ENCODE measurements around the gene MED27.

The MED27 gene

DNA sequence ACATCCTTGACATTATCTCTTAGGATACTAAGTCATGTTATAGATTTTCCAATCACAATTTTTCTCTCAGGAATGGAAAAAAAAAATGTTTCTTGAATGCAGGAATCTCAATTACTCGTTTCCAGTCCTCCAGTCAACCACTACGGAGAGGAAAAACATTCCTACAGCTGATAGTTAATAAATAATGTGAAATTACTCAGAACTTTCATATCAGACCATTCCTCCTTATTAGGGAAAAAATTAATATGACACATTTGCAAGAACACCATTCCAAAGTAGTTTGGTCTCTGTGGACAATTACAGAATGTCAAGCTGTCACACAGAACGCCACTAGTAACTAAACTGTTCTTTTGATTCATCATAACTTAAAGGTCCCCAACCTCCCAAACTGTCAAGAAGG, 31.5 kb downstream of the MED27 start:
- no peak overlapping the region for H3K9ac ChIP-seq
- H4K20me1 ChIP-seq, result peaks cover 71% of the 10 kb centered on the region
- no peaks in the 10 kb centered on the region for H3K36me3 ChIP-seq
- H3K27ac ChIP-seq, result no peak overlapping the region
- no peaks in the 10 kb centered on the region for H3K27me3 ChIP-seq
- peak overlapping the region; percentile 69 for H3K4me2 ChIP-seq
- no peak overlapping the region for H3K4me3 ChIP-seq
- H3K4me1 ChIP-seq, result peaks cover 75% of the 10 kb centered on the region
- no peak for TF ChIP-seq Cebpa-rat (IDR thresholded peaks at IDR 0.05)
- H3K9me3 ChIP-seq, result no peaks in the 10 kb centered on the region

DNA sequence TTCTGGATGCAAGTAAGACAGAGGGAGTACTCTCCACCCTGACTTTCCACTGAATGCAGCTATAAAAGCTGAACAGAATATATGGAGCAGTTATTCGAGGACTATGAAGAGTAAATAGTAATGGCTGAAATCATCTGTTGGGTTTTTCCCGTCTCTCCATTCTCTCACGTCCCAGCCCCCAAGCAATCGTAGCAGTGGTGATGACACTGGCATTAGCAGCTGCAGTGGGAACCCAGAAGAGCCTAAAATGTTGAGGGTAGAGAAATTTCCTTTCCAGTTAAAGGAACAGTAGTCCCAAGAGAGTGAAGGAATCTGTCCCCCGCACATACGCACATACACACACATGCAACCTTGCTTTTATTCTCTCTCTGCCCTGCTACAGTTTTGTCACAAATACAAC, 33.2 kb downstream of the MED27 start:
- Histone ChIP-seq H3K27ac (no peak overlapping the region), H3K4me2 (peak overlapping the region; percentile 65), H3K36me3 (peaks cover 7% of the 10 kb centered on the region), H4K20me1 (peaks cover 64% of the 10 kb centered on the region), H3K4me3 (no peak overlapping the region), H3K9me3 (no peaks in the 10 kb centered on the region), H3K4me1 (peaks cover 91% of the 10 kb centered on the region), H3K27me3 (no peaks in the 10 kb centered on the region), H3K9ac (peak overlapping the region; percentile 27; the same call in 1 of the 2 replicates)
- TF ChIP-seq Cebpa-rat (IDR thresholded peaks at IDR 0.05), result no peak

DNA sequence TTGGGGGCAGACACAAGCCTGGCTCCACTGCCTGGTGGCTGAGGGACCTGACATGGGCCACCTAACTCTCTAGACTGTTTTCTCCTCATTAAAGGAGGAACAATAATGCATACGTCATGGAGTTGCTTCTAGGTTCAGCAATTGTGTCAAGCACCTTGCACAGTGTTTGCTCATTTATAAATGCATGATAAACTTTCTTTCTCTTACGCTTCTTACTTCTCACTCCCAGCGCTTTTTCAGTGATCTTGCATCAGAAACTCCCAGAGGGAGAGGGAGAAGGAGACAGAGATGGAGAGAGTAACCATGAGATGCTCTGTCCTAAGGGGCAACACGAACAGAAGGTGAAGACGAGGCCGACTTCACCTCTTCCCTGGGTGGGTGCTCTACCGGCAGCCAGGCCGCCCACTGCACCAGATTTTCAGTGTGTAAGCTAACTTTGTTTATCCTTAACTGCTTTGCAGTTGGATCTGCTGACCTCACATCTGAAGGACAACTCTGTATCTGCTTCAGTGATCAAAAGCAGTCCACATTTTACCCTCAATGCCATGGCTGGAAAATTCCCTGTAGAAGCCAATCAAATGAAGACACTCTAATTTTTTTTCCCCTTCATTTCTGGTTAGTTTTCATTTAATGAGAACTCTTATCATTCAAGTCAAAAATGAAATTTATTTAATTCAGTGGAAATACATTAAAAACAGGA, 35.3 kb downstream of the MED27 start:
- H3K4me1 ChIP-seq, result peaks cover 99% of the 10 kb centered on the region
- H3K27ac ChIP-seq, result no peak overlapping the region
- H3K4me2 ChIP-seq, result peak overlapping the region; percentile 42
- no peak for TF ChIP-seq Cebpa-rat (IDR thresholded peaks at IDR 0.05)
- H3K9me3 ChIP-seq, result no peaks in the 10 kb centered on the region
- peaks cover 63% of the 10 kb centered on the region for H4K20me1 ChIP-seq
- H3K9ac ChIP-seq, result peak overlapping the region; percentile 30; the same call in 1 of the 2 replicates
- peaks cover 9% of the 10 kb centered on the region for H3K36me3 ChIP-seq
- no peak overlapping the region for H3K4me3 ChIP-seq
- no peaks in the 10 kb centered on the region for H3K27me3 ChIP-seq

- Histone ChIP-seq H3K4me1 (peaks cover 98% of the 10 kb centered on the region), H3K27ac (no peak overlapping the region), H3K4me3 (no peak overlapping the region), H3K27me3 (no peaks in the 10 kb centered on the region), H3K9me3 (no peaks in the 10 kb centered on the region), H3K4me2 (0 out of 2 replicates have a peak overlapping the region, but pooled peaks have one; percentile 42), H3K36me3 (peaks cover 9% of the 10 kb centered on the region), H3K9ac (no peak overlapping the region), H4K20me1 (peaks cover 59% of the 10 kb centered on the region)
- no peak for TF ChIP-seq Cebpa-rat (IDR thresholded peaks at IDR 0.05)
Measured at GRCh38 chr9:132043708-132044107, 36.0 kb downstream of the MED27 start.

- H3K27me3 ChIP-seq, result no peaks in the 10 kb centered on the region
- H3K4me2 ChIP-seq, result 0 out of 2 replicates have a peak overlapping the region, but pooled peaks have one; percentile 5
- H3K9me3 ChIP-seq, result no peaks in the 10 kb centered on the region
- H3K4me3 ChIP-seq, result no peak overlapping the region
- TF ChIP-seq Cebpa-rat (IDR thresholded peaks at IDR 0.05), result no peak
- peaks cover 9% of the 10 kb centered on the region for H3K36me3 ChIP-seq
- peaks cover 84% of the 10 kb centered on the region for H3K4me1 ChIP-seq
- no peak overlapping the region for H3K27ac ChIP-seq
- H3K9ac ChIP-seq, result no peak overlapping the region
- H4K20me1 ChIP-seq, result peaks cover 57% of the 10 kb centered on the region
Measured at GRCh38 chr9:132042324-132042723, 37.3 kb downstream of the MED27 start.

DNA sequence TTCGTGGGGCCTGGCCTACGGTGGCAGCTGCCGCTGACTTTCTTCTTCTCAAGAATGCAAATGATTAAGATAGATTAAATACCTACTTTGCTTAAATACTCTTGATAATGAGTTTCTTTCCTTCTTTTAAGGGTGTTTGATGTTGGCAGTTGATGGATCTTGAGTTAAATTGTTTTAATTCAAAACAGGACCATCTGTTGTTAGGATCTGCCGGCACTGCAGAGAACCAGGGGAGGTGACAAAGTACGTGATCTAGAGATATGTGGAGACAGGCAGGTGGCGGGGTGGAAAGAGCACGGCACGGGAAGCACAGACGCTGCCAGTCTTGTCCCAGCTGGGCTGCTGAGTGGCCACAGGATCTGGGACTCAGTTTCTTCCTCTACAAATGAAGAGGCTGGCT, 37.9 kb downstream of the MED27 start:
- Histone ChIP-seq H3K9me3 (no peaks in the 10 kb centered on the region), H3K36me3 (peaks cover 9% of the 10 kb centered on the region), H3K9ac (no peak overlapping the region), H3K27ac (no peak overlapping the region), H3K4me1 (peaks cover 79% of the 10 kb centered on the region), H4K20me1 (peaks cover 57% of the 10 kb centered on the region), H3K27me3 (no peaks in the 10 kb centered on the region), H3K4me3 (no peak overlapping the region), H3K4me2 (no peak overlapping the region)
- no peak for TF ChIP-seq Cebpa-rat (IDR thresholded peaks at IDR 0.05)

GRCh38 chr9:132040808-132041207, 38.9 kb downstream of the MED27 start:
- H3K4me1 ChIP-seq, result peaks cover 69% of the 10 kb centered on the region
- no peak overlapping the region for H3K27ac ChIP-seq
- H3K9me3 ChIP-seq, result no peaks in the 10 kb centered on the region
- peaks cover 9% of the 10 kb centered on the region for H3K36me3 ChIP-seq
- no peak overlapping the region for H3K4me3 ChIP-seq
- H3K27me3 ChIP-seq, result no peaks in the 10 kb centered on the region
- peaks cover 61% of the 10 kb centered on the region for H4K20me1 ChIP-seq
- no peak for TF ChIP-seq Cebpa-rat (IDR thresholded peaks at IDR 0.05)
- H3K4me2 ChIP-seq, result 0 out of 2 replicates have a peak overlapping the region, but pooled peaks have one; percentile 31
- no peak overlapping the region for H3K9ac ChIP-seq

- H3K9ac ChIP-seq, result no peak overlapping the region
- no peak overlapping the region for H3K27ac ChIP-seq
- peaks cover 64% of the 10 kb centered on the region for H3K4me1 ChIP-seq
- H3K27me3 ChIP-seq, result no peaks in the 10 kb centered on the region
- H3K4me2 ChIP-seq, result no peak overlapping the region
- no peak overlapping the region for H3K4me3 ChIP-seq
- peaks cover 9% of the 10 kb centered on the region for H3K36me3 ChIP-seq
- H4K20me1 ChIP-seq, result peaks cover 67% of the 10 kb centered on the region
- no peaks in the 10 kb centered on the region for H3K9me3 ChIP-seq
- no peak for TF ChIP-seq Cebpa-rat (IDR thresholded peaks at IDR 0.05)
Measured at GRCh38 chr9:132040246-132040645, 39.4 kb downstream of the MED27 start.

GRCh38 chr9:132039284-132039683, 40.4 kb downstream of the MED27 start:
- Histone ChIP-seq H3K27ac (no peak overlapping the region; the same call in 1 of the 2 replicates), H3K9ac (no peak overlapping the region), H3K27me3 (no peaks in the 10 kb centered on the region), H3K9me3 (no peaks in the 10 kb centered on the region), H3K4me2 (peak overlapping the region; percentile 46), H3K36me3 (peaks cover 9% of the 10 kb centered on the region), H3K4me1 (peaks cover 54% of the 10 kb centered on the region), H3K4me3 (no peak overlapping the region), H4K20me1 (peaks cover 74% of the 10 kb centered on the region)
- no peak for TF ChIP-seq Cebpa-rat (IDR thresholded peaks at IDR 0.05)

- peaks cover 82% of the 10 kb centered on the region for H4K20me1 ChIP-seq
- H3K9ac ChIP-seq, result no peak overlapping the region
- TF ChIP-seq Cebpa-rat (IDR thresholded peaks at IDR 0.05), result no peak
- H3K4me1 ChIP-seq, result peaks cover 51% of the 10 kb centered on the region
- no peak overlapping the region for H3K27ac ChIP-seq
- H3K36me3 ChIP-seq, result peaks cover 9% of the 10 kb centered on the region
- no peaks in the 10 kb centered on the region for H3K27me3 ChIP-seq
- no peak overlapping the region for H3K4me3 ChIP-seq
- H3K9me3 ChIP-seq, result no peaks in the 10 kb centered on the region
- H3K4me2 ChIP-seq, result no peak overlapping the region
Measured at GRCh38 chr9:132037458-132037857, 42.2 kb downstream of the MED27 start.

Data from BLaER1 (cell line).